Uterus (tissue), 4 donors: ENCODE measurements around the gene ADRA2A. TPM values are rescaled to one million over a fixed set of nuclear protein-coding genes. Genes with fewer than 3 reads are reported as not detected.

Experiments
- DNase-seq, 2 donors: peaks; one replicate each; pipeline ENCODE4 v3.0.0-alpha.2; 2019 to 2020
- H3K27ac ChIP-seq, 2 donors: fragments of 200-600 bp; sonication (generic); 1 replicate in 1 of 2; 2 replicates in 1 of 2; pipeline ENCODE4 v1.5.1; 2016 to 2018
- H3K27me3 ChIP-seq, 2 donors: fragments of 200-600 bp; sonication (generic); one replicate each; pipeline ENCODE4 v1.5.1; 2018 to 2019; ENCODE audit warnings: control low read depth in 1 of 2
- H3K36me3 ChIP-seq, 2 donors: fragments of 200-600 bp; sonication (generic); one replicate each; pipeline ENCODE4 v1.5.1; 2019; ENCODE audit warnings: control low read depth in 1 of 2
- H3K4me1 ChIP-seq, 2 donors: fragments of 200-600 bp; sonication (generic); one replicate each; pipeline ENCODE4 v1.5.1; 2018 to 2019; ENCODE audit warnings: control low read depth in 1 of 2
- H3K4me3 ChIP-seq, 2 donors: fragments of 200-600 bp; sonication (generic); 1 replicate in 1 of 2; 2 replicates in 1 of 2; pipeline ENCODE4 v1.5.1; 2018 to 2019; ENCODE audit warnings: mild to moderate bottlenecking in 1 of 2
- H3K9me3 ChIP-seq, 2 donors: fragments of 200-600 bp; sonication (generic); one replicate each; pipeline ENCODE4 v1.5.1; 2019; ENCODE audit warnings: control low read depth in 1 of 2
- CTCF ChIP-seq, 4 experiments: fragments of 200-600 bp in 2 of 4; fragments of 450-650 bp in 2 of 4; sonication (generic) in 2 of 4; IDR thresholded peaks; one replicate each; pipeline ENCODE4 v1.5.1; 2016 to 2019; ENCODE audit warnings: antibody characterized with exemption in 4 of 4, mild to moderate bottlenecking in 2 of 4, moderate library complexity in 1 of 4
- POLR2A ChIP-seq, 2 donors: fragments of 450-650 bp; IDR thresholded peaks; one replicate each; pipeline ENCODE4 v1.6.1; 2016; ENCODE audit warnings: antibody characterized with exemption in 2 of 2, mild to moderate bottlenecking in 1 of 2, moderate library complexity in 1 of 2
- intact Hi-C: fragments of 100-400 bp; cut with DNase I; formaldehyde crosslinking; loops from one replicate; pipeline ENCODE4 v1.15.1; 2023; ENCODE audit warnings: low total_unique reads
- total RNA-seq, 4 donors: library from RNA; depleted of rRNA in 3 of 4; stranded (reverse); fragments of >200 nt in 3 of 4; gene quantifications; one replicate each; pipeline versions ENCODE4 v1.1.0 to v1.2.4, GENCODE V29; 2014 to 2023
- donor health status: DM: yes; HTN: yes; CAD: no.

Gene ADRA2A
- total RNA-seq, 4 donors from 2014 or later, result 0.26 to 4.9 (median 2.7) TPM

DNA sequence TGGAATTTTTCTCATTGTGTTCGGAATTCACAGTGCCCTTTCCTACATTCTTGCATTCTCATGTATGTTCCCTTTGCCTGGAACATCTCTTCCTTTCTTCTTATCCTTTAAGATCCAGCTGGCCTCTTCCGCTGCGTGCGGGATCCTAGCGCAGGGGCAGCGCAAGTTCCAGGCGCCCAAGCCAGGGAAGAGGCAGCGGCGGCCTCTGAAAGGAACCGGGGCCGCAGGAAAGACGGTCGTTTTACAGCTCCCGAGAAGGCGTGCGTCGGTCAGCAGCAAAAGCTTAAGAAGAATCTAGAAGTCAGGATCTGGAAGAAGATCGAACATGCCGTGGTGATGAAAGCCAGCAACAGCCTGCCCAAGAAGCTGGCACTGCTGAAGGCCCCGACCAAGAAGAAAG, 28.0 kb downstream of the ADRA2A start:
- Histone ChIP-seq H3K9me3 (no peaks in the 10 kb centered on the region), H3K36me3 (no peaks in the 10 kb centered on the region), H3K4me3 (no peak overlapping the region), H3K27me3 (no peaks in the 10 kb centered on the region), H3K4me1 (no peaks in the 10 kb centered on the region), H3K27ac (no peak overlapping the region)
- intact Hi-C loops, result no loop called here
- TF ChIP-seq POLR2A (IDR thresholded peaks at IDR 0.05), result no peak
- no peak for TF ChIP-seq CTCF (IDR thresholded peaks at IDR 0.05)
- no peak for DNase-seq

- Histone ChIP-seq H3K27me3 (no peaks in the 10 kb centered on the region), H3K4me1 (no peaks in the 10 kb centered on the region), H3K9me3 (no peaks in the 10 kb centered on the region), H3K4me3 (no peak overlapping the region), H3K27ac (no peak overlapping the region), H3K36me3 (no peaks in the 10 kb centered on the region)
- TF ChIP-seq CTCF (IDR thresholded peaks at IDR 0.05) (no peak), POLR2A (IDR thresholded peaks at IDR 0.05) (no peak)
- intact Hi-C loops, result no loop called here
- no peak for DNase-seq
Observed at GRCh38 chr10:111106081-111106480, 29.3 kb downstream of the ADRA2A start.

DNA sequence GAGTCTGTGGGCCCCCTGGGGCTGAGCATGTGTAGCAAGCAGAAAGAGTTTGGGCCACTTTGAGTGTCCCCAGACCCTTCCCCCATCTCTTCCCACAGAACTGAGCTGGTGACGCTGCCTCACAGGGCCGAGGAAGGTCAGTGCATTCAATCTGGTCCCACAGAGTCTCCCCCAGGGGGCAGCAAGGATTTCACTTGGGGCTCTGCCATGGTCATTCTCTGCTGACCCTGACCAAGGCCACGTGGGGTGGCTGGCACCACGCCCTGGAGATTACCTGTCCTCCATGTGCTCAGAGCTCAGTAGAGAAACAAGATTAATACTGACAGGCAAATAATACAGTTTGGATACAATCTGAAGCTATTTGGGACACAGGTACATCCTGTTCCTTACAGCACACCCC, 30.2 kb downstream of the ADRA2A start:
- DNase-seq, result no peak
- TF ChIP-seq POLR2A (IDR thresholded peaks at IDR 0.05) (no peak), CTCF (IDR thresholded peaks at IDR 0.05) (no peak)
- Histone ChIP-seq H3K27ac (no peak overlapping the region), H3K36me3 (no peaks in the 10 kb centered on the region), H3K4me3 (no peak overlapping the region), H3K4me1 (no peaks in the 10 kb centered on the region), H3K9me3 (no peaks in the 10 kb centered on the region), H3K27me3 (no peaks in the 10 kb centered on the region)
- intact Hi-C loops, result no loop called here

GRCh38 chr10:111107846-111108245, 31.0 kb downstream of the ADRA2A start:
- Histone ChIP-seq H3K9me3 (no peaks in the 10 kb centered on the region), H3K4me1 (no peaks in the 10 kb centered on the region), H3K27me3 (no peaks in the 10 kb centered on the region), H3K27ac (no peak overlapping the region), H3K4me3 (no peak overlapping the region), H3K36me3 (no peaks in the 10 kb centered on the region)
- intact Hi-C loops, result no loop called here
- no peak for DNase-seq
- TF ChIP-seq POLR2A (IDR thresholded peaks at IDR 0.05), result no peak
- no peak for TF ChIP-seq CTCF (IDR thresholded peaks at IDR 0.05)

GRCh38 chr10:111108441-111108840, 31.6 kb downstream of the ADRA2A start:
- DNase-seq, result no peak
- Histone ChIP-seq H3K4me3 (no peak overlapping the region), H3K36me3 (no peaks in the 10 kb centered on the region), H3K27me3 (no peaks in the 10 kb centered on the region), H3K4me1 (no peaks in the 10 kb centered on the region), H3K27ac (no peak overlapping the region), H3K9me3 (no peaks in the 10 kb centered on the region)
- TF ChIP-seq CTCF (IDR thresholded peaks at IDR 0.05), result no peak
- no peak for TF ChIP-seq POLR2A (IDR thresholded peaks at IDR 0.05)
- intact Hi-C loops, result no loop called here
